CD14-positive monocyte (primary cell): Measurements from ENCODE around the gene GEN1. TPM values are rescaled to one million over a fixed set of nuclear protein-coding genes. Genes with fewer than 3 reads are reported as not detected.

Experiments used
- DNase-seq, 3 donors: peaks; one replicate each; pipeline ENCODE4 v3.0.0-alpha.2; 2011 to 2022
- H2AFZ ChIP-seq: 2 replicates; pipeline ENCODE4 v1.6.0; 2012; ENCODE audit warnings: mild to moderate bottlenecking, low read depth, low read length, inconsistent platforms; ENCODE audit not compliant: insufficient read depth, poor library complexity, severe bottlenecking
- H3K27ac ChIP-seq, 2 donors: 1 replicate in 1 of 2; 2 replicates in 1 of 2; pipeline ENCODE4 v1.5.1; 2012 to 2013; ENCODE audit warnings: low read length in 2 of 2, control low read depth in 1 of 2, inconsistent platforms in 1 of 2, low read depth in 1 of 2, mild to moderate bottlenecking in 1 of 2
- H3K27me3 ChIP-seq, 2 donors: one replicate each; pipeline versions ENCODE4 v1.6.0 to v1.6.1; 2011 to 2013; ENCODE audit warnings: low read length in 2 of 2; ENCODE audit not compliant: control insufficient read depth in 2 of 2, insufficient read depth in 2 of 2
- H3K36me3 ChIP-seq, 2 donors: replicated peaks in 1 of 2; 1 replicate in 1 of 2; 2 replicates in 1 of 2; pipeline versions ENCODE4 v1.5.1 to v1.6.1; 2012 to 2013; ENCODE audit warnings: low read length in 2 of 2, control low read depth in 1 of 2, inconsistent platforms in 1 of 2, mild to moderate bottlenecking in 1 of 2; ENCODE audit not compliant: insufficient read depth in 2 of 2, control insufficient read depth in 1 of 2
- H3K4me1 ChIP-seq, 2 donors: 1 replicate in 1 of 2; 2 replicates in 1 of 2; pipeline versions ENCODE4 v1.5.1 to v1.6.1; 2012 to 2013; ENCODE audit warnings: low read length in 2 of 2, control low read depth in 1 of 2, inconsistent platforms in 1 of 2, mild to moderate bottlenecking in 1 of 2, moderate library complexity in 1 of 2; ENCODE audit not compliant: insufficient read depth in 2 of 2, control insufficient read depth in 1 of 2
- H3K4me2 ChIP-seq: replicated peaks from 2 replicates; pipeline ENCODE3; 2012; ENCODE audit warnings: low read length, moderate library complexity, mild to moderate bottlenecking; ENCODE audit not compliant: poor library complexity, severe bottlenecking; ENCODE audit errors: extremely low read depth
- H3K4me3 ChIP-seq, 3 experiments: fragments of 200-600 bp in 1 of 3; sonication (generic) in 1 of 3; replicated peaks in 1 of 3; 1 replicate in 2 of 3; 2 replicates in 1 of 3; pipeline ENCODE4 v1.5.1; 2011 to 2013; ENCODE audit warnings: low read length in 3 of 3, mild to moderate bottlenecking in 3 of 3, control low read depth in 2 of 3, low read depth in 2 of 3, inconsistent platforms in 1 of 3, moderate library complexity in 1 of 3
- H3K79me2 ChIP-seq: 2 replicates; pipeline ENCODE4 v1.6.0; 2012; ENCODE audit warnings: mild to moderate bottlenecking, control low read depth, inconsistent platforms, low read length, moderate library complexity; ENCODE audit not compliant: insufficient read depth
- H3K9ac ChIP-seq: 2 replicates; pipeline ENCODE4 v1.6.0; 2017; ENCODE audit warnings: low read length, mild to moderate bottlenecking; ENCODE audit not compliant: insufficient read depth, poor library complexity, severe bottlenecking
- H3K9me3 ChIP-seq, 2 donors: replicated peaks in 1 of 2; 1 replicate in 1 of 2; 2 replicates in 1 of 2; pipeline versions ENCODE4 v1.5.1 to v1.6.1; 2012 to 2013; ENCODE audit warnings: low read length in 2 of 2, control low read depth in 1 of 2; ENCODE audit not compliant: control insufficient read depth in 1 of 2, insufficient read depth in 1 of 2
- H4K20me1 ChIP-seq: 2 replicates; pipeline ENCODE4 v1.6.0; 2012; ENCODE audit warnings: mild to moderate bottlenecking, low read length, control low read depth, moderate library complexity; ENCODE audit not compliant: insufficient read depth
- H3K27ac Mint-ChIP-seq, 7 donors: one replicate each; pipeline ENCODE4 v1.8.0; 2020; ENCODE audit warnings: mild to moderate bottlenecking in 7 of 7, mixed read lengths in 7 of 7, moderate library complexity in 6 of 7, inconsistent platforms in 2 of 7
- H3K27me3 Mint-ChIP-seq, 3 donors: one replicate each; pipeline ENCODE4 v1.8.0; 2021 to 2022; ENCODE audit warnings: low read depth in 3 of 3, mild to moderate bottlenecking in 3 of 3, mixed read lengths in 3 of 3, moderate library complexity in 3 of 3, inconsistent platforms in 1 of 3
- H3K36me3 Mint-ChIP-seq, 2 donors: one replicate each; pipeline ENCODE4 v1.8.0; 2020; ENCODE audit warnings: mixed read lengths in 2 of 2, inconsistent platforms in 1 of 2, mild to moderate bottlenecking in 1 of 2
- H3K4me1 Mint-ChIP-seq: one replicate; pipeline ENCODE4 v1.8.0; 2020; ENCODE audit warnings: mild to moderate bottlenecking, mixed read lengths
- H3K4me3 Mint-ChIP-seq, 2 donors: one replicate each; pipeline ENCODE4 v1.8.0; 2020; ENCODE audit warnings: mild to moderate bottlenecking in 2 of 2, mixed read lengths in 2 of 2, moderate library complexity in 1 of 2
- H3K9me3 Mint-ChIP-seq, 7 donors: one replicate each; pipeline ENCODE4 v1.8.0; 2020 to 2022; ENCODE audit warnings: mixed read lengths in 7 of 7, mild to moderate bottlenecking in 6 of 7, moderate library complexity in 6 of 7, inconsistent platforms in 2 of 7
- CTCF ChIP-seq: fragments of 200-600 bp; IDR thresholded peaks from one replicate; pipeline ENCODE4 v1.8.0; 2022; ENCODE audit warnings: antibody characterized with exemption, mild to moderate bottlenecking
- WGBS: methylation state at CpG from one replicate; pipeline ENCODE4 v1.1.5; 2013; ENCODE audit warnings: missing lambda C conversion rate; ENCODE audit not compliant: insufficient coverage; 5-methylcytosine and 5-hydroxymethylcytosine counted together
- intact Hi-C, 2 donors: fragments of 100-400 bp; cut with micrococcal nuclease; formaldehyde crosslinking; loops; one replicate each; pipeline versions ENCODE4 v1.15.0 to v1.15.1; 2023
- polyA plus RNA-seq, 3 donors: library from polyadenylated mRNA; depleted of rRNA in 1 of 3; unstranded in 2 of 3; stranded (reverse) in 1 of 3; fragments of 300-500 nt in 2 of 3; fragments of >200 nt in 1 of 3; fragmentation: Illumina TruSeq in 2 of 3; gene quantifications; 1 replicate in 2 of 3; 2 replicates in 1 of 3; pipeline ENCODE4 v1.2.3, GENCODE V29; 2012 to 2021

GEN1 gene
- polyA plus RNA-seq, 3 donors = 0.79 to 3.6 (median 0.96) TPM

GRCh38 chr2:17771956-17772355, 18.0 kb downstream of the GEN1 start:
- WGBS = no CpG with 5 or more reads among the region's 2 CpGs
- Mint-ChIP-seq H3K4me3 (no peak overlapping the region), H3K36me3 (peaks cover 41 to 49% of the 10 kb centered on the region in 2 donors), H3K9me3 (no peaks in the 10 kb centered on the region), H3K27ac (no peak overlapping the region), H3K4me1 (no peaks in the 10 kb centered on the region), H3K27me3 (no peaks in the 10 kb centered on the region)
- Histone ChIP-seq H3K4me1 (no peaks in the 10 kb centered on the region), H2AFZ (no peak overlapping the region), H3K4me3 (no peak overlapping the region), H3K36me3 (peaks cover 45 to 68% of the 10 kb centered on the region in 2 donors), H3K4me2 (no peak overlapping the region), H3K9ac (no peak overlapping the region), H3K9me3 (no peaks in the 10 kb centered on the region), H3K27ac (no peak overlapping the region), H3K79me2 (no peaks in the 10 kb centered on the region), H4K20me1 (no peaks in the 10 kb centered on the region), H3K27me3 (no peaks in the 10 kb centered on the region)
- no peak for TF ChIP-seq CTCF
- no peak for DNase-seq
- intact Hi-C loops = no loop called here

GRCh38 chr2:17772532-17772931, 18.6 kb downstream of the GEN1 start:
- no peak for TF ChIP-seq CTCF
- Histone ChIP-seq H3K9ac (no peak overlapping the region), H2AFZ (no peak overlapping the region), H3K9me3 (no peaks in the 10 kb centered on the region), H4K20me1 (no peaks in the 10 kb centered on the region), H3K4me3 (no peak overlapping the region), H3K27ac (no peak overlapping the region), H3K79me2 (no peaks in the 10 kb centered on the region), H3K27me3 (no peaks in the 10 kb centered on the region), H3K4me2 (no peak overlapping the region), H3K36me3 (peaks cover 43 to 66% of the 10 kb centered on the region in 2 donors), H3K4me1 (no peaks in the 10 kb centered on the region)
- no peaks in the 10 kb centered on the region for H3K9me3 Mint-ChIP-seq
- WGBS = no CpG with 5 or more reads among the region's 2 CpGs
- no peak overlapping the region for H3K27ac Mint-ChIP-seq
- no peak for DNase-seq
- no peak overlapping the region for H3K4me3 Mint-ChIP-seq
- H3K4me1 Mint-ChIP-seq = no peaks in the 10 kb centered on the region
- intact Hi-C loops = no loop called here
- no peaks in the 10 kb centered on the region for H3K27me3 Mint-ChIP-seq
- H3K36me3 Mint-ChIP-seq = peaks cover 41 to 49% of the 10 kb centered on the region in 2 donors
